ENCODE measurements around the gene AFG1L.
"Not testable (repeated sequence)": the region's sequence is repeated elsewhere in the genome, so short reads cannot be mapped to it uniquely, and the experiment has no call there.

AFG1L gene

DNA sequence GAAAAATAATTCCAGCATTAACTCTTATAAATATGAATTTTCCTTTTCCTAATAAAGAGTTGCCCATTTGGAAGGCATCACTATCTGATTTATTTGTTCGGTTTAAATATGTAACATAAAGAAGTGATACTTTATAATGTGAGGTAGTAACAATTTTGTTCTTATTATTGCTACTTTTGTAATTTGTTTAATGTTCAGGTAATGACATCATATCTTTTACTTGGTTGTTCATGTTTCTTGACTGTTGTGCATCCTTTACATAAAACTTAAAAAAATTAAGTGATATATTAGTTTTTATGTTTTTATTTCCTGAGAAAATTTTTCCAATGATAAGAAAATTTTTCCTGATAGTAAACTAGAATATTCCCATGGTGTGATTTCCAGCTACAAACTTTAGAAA lies 124.6 kb downstream of the AFG1L start:
- DNase-seq, result no peak

DNA sequence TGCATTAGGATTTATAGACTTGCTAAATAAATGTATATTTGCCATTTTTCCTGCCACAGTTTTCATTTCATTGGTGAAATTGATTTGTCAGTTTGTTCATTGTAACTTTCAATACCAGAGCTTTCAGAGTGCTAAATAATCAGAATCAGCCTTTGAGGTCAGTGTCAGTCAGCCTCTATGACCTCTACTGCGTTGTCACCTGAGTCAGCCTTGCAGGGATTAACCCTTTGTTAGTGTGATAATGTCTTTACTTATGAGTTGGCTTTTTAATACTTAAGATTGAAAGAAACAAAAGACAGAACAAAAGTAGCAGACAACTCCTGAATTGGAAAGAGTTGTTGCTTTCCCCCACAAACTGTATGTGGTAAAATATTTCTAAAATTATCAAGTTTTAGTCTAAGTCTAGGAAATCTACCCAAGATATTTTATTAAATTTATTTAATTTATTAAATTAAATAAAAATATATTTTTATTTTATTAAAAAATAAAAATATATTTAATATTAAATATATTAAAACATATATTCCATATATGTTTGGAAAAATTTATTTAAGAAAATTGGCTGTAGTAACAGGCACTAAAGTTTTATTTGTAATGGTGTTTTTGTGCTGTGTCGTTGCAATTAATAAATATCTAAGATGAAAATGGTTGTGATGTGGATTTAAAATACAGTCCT lies 125.2 kb downstream of the AFG1L start:
- DNase-seq, result no peak

DNA sequence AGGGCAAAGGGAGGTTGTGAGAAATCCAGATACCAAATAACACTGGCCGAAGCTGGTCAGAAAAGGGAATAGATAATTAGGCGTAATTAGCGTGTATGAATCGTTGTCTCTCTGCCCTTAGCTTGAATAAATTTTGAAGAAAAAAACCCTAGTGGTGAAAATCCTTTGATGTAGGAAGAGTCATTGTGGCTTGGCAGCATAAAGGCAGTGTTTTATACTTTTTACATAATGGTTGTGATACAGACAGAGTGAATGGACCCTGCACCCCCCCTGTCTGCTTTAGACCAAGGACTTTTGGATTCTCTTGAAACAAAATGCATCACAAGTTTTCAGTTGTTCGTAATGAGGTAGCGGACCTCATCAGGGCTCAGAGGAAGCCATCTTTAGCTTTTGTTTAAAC lies 126.5 kb downstream of the AFG1L start:
- no peak for DNase-seq

DNA sequence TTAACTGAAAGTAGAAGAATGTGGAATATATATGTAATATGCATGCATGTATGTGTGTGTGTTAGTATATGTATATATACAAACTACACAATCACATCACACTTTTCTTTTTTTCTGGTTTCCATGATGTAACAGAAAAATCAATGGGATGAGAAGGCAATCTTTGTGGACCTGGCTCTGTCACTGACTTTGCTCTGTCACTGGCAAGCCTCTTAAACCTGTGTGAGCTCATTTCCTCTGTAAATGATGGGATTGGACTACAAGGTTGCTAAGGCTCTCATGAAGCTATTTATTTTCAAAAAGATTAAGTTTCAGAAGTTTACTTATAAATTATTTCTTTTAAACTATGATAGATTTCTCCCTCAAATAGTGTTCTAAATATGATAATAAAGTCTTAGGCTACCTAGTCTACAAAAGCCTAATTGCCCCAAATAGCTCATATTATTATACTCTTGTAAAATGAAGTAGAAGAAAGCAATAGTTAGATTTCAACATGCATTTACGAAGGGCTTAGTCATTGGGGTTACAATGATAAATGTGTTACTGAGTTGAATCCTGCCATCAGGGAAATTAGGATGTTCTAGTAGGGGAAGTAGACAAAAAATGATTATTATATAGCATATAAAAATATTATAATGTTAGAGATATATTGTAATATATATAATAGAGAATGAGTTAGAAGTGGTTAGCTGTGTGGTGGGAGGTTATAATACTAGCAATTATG lies 129.3 kb downstream of the AFG1L start:
- no peak for DNase-seq

DNA sequence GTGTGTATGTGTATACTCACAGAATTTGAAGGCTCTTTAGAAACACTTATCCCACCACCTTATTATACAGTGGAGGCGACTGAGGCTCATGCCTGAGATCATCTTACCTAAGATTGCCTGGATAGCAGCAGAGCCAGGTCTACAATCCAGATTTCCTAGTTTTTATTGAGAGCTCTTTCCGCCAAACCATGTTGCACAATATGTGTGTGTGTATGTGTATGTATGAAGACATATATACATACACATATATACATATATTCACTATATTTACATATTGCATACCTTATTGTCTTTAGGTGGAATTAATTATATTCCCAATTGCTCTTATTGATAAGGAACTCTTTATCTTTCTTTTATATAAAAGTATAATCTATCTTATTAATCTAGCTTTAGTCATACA lies 130.6 kb downstream of the AFG1L start:
- no peak for DNase-seq

DNA sequence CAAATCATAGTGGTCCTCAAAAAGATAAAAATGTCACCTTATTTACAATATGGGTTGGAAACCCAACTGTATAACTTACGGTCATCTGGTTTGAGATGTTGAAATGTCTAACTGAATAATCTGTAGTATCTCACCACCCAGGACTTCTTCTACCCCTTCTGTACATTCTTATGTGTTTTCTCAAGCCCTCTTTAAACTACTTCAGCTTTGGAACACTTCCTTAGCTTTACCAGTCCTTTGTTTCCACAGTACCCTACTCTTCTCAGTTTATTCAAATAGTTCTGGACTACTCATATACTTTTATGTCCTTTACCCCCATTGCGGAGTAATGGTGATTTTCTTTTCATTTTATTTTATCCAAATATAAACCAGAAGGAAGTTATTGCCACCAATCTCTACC lies 137.3 kb downstream of the AFG1L start:
- DNase-seq, result no peak

DNA sequence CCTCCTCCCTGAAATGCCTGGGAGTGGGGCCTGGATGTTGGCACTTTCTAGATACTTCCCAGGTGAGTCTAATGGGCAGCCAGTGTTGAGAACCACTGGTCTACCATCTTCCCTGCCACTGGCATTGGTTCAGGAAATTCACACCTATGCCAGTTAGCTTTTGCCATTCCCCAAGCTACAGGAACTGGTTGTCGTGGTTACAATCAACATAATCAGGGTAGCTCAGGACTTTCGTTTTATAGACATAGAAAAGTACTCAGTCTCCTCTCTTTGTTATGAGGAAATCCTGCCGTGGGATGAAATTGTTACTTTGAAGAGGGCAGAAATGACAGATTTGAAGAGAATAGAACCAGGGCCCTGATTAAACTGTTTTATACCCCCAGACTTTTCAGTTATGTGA lies 137.9 kb downstream of the AFG1L start:
- no peak for DNase-seq

DNA sequence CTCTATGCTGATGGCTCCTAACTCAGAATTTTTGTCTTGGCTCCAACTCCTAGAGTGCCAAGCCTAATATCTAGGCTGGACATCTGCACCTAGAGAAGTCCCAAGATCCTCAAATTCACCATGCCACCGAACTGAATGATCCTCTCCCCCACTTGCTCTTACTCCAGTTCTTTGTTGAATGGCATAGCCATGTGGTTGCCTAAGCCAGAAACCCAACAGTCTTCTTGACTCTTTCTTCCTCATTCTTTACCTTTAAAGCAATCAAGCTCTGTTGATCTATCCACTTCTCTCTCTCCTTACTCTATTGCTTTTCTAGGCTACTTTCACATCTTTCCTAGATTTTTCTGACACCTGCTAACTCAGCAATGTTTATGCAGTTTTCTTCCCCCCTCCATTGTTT lies 139.4 kb downstream of the AFG1L start:
- no peak for DNase-seq

DNA sequence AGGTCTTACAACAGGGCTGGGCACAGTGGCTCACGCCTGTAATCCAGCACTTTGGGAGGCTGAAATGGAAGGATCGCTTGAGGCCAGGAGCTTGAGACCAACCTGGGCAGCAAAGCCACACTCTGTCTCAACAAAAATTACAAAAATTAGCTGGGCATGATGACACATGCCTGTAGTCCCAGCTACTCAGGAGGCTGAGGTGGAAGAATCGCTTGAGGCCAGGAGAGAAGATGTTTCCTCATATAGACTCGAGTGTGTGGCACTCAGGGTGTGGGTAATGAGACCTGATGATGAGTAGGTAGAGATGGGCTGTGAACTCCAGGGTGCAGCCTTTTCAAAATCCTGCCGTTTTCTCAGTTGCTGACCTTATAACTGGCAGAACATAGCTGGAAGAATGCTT lies 140.5 kb downstream of the AFG1L start:
- DNase-seq, result no peak

DNA sequence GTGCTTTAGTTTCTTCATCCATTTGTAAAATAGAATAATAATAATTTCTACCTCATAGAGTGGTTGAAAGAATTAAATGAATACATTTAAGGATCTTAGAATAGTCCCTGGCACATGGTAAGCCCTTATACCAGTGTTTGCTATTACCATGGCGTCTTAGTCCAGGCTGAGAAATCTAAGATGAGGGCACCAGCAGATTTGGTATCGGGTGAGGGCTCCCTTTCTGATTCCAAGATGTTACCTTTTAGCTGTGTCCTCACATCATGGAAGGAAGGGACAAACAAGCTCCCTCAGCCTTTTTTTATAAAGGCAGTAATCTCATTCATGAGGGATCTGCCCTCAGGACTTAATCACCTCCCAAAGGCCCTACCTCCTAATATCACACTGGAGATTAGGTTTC lies 141.9 kb downstream of the AFG1L start:
- DNase-seq, result no peak

DNA sequence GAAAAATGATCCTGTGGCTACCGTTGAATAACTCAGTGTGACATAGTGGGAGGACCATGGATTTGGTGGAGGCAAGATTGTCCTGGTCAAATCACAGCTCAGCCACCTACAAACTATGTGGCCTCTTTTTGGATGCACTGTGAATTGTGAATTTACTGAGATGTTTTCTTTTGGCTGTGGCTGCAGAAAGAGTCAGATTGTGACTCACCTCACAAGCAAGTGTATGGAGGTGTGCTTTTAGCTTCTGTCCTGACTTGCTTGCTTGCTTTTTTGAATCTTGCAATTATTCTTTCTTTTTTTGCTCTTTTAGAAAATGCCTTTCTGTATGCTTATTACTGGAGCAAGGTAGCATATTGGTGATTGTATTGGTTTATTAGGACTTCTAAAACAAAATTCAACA lies 143.0 kb downstream of the AFG1L start:
- no peak for DNase-seq

DNA sequence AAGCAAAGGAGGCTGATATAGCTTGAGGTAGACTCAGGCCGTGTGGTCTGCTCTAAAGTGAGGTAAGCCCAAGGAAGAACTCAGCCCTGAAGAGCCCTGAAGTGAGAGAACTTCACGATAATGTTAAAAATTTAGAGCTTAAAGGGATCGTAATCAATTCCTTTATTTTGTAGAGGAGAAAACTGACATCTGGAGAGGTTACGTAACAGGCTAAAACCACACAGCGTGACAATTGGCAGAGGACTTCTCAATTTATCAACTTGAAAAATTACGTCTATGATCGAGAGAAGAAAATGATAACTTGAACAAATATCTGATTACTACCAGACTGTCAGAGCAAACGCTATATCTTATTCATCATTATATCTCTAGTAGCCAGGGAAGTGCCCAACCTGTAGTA lies 144.1 kb downstream of the AFG1L start:
- peak; percentile 61 for DNase-seq

DNA sequence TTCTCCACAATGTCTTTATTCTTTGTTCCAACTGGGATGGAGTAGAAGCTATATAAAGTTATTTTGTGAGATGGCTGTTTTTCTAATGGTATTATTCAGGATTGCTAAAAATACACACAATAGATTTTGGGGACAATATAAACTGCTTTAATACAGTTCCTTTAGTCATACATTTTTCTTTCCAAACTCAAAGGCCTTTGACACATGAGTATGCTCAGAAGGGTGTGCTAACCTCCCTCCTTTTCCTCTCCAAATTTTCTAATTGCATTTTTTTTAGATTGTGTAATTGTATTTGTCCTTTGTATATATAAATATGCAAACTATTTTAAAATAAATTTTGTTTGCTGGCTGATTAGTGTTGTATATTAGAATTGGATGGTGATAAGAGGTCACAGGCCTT lies 146.3 kb downstream of the AFG1L start:
- no peak for DNase-seq

DNA sequence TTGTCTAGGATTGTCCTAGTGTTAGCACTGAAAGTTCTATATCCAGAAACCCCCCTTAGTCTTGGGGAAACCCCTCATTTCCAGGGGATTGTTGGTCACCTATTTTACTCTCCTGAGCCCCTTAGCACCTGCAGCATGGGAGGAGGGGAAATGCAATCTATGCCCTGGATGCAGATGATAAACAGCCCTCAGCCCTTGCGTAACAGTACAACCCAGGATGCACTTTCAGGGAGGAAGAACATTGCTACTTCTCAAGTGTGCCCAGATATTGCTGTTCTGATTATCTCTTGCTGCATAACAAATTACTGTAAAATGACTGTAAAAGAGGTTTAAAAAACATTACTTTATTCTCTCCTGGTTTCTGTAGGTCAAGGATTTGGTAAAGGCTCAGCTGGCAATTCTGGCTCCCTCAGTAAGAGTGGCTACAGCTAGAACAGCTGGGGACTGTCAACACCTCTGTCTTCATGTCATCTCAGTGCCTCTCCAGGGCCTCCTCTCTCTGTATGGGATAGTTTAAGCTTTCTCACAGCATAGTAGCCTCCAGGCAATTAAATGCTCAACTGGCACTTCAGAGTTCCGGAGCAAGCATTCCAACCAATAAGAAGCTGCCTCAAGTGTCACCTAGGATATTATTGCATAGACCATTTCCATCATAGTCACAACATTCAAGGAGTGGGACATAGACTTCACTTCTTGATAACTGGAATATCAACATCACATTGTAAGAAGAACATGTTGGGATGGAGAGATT lies 148.1 kb downstream of the AFG1L start:
- no peak for DNase-seq

DNA sequence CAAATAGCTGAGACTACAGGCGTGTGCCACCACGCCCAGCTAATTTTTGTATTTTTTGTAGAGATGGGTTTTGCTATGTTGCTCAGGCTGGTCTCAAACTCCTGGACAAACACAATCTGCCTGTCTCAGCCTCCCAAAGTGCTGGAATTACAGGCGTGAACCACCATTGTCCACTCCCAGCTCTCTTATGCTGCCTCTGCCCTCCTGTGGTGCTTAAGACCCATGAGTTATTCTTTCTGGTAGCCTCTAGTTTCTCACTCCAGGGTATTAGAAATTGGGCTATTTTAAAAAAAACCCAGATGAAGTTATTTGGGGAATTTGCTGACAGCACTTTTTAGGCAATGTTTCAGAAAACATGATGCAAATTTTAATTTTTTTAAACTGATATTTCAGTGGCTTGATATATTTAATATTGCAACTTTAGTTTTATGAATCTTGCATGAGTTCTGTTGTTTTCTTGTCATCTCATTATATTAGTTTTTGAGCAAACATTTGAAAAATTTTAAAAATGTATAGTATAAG lies 151.8 kb downstream of the AFG1L start:
- no peak for DNase-seq

DNA sequence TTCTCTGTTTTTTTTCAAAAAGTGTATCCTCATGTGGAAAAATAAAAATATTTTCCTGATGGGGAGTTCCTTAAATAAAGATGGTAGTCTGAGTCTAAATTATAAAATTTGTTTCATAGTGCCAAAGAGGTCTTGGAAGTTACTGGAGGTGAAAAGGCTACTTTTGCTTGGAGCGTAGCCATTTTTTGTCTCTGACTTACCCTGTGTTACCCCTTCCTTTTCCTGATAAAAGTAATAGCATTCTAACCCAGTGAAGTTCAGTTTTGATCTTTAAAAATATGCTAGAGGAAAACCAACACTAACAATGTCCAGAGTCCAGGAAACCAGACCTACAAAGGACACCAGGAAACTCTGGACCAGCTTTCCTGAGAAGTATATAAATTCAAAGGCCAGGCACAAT lies 153.6 kb downstream of the AFG1L start:
- DNase-seq, result no peak

DNA sequence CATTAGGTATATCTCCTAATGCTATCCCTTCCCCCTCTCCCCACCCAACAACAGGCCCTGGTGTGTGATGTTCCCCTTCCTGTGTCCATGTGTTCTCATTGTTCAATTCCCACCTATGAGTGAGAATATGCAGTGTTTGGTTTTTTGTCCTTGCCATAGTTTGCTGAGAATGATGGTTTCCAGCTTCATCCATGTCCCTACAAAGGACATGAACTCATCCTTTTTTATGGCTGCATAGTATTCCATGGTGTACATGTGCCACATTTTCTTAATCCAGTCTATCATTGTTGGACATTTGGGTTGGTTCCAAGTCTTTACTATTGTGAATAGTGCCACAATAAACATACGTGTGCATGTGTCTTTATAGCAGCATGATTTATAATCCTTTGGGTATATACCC lies 154.9 kb downstream of the AFG1L start:
- DNase-seq, result not testable (repeated sequence)

DNA sequence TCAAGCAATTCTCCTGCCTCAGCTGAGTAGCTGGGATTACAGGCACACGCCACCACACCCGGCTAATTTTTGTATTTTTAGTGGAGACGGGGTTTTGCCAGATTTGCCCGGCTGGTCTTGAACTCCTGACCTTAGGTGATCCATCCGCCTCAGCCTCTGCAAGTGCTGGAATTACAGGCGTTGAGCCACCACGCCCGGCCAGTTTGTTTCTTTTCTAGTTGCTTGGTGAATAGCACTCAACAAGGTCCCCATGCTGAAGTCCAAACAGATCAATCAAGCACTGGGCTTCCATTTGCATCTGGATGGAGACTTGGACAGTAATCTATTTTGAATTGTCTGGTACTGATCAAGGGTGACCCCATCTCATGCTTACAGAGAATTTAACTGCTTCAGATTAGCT lies 157.0 kb downstream of the AFG1L start:
- DNase-seq, result no peak

DNA sequence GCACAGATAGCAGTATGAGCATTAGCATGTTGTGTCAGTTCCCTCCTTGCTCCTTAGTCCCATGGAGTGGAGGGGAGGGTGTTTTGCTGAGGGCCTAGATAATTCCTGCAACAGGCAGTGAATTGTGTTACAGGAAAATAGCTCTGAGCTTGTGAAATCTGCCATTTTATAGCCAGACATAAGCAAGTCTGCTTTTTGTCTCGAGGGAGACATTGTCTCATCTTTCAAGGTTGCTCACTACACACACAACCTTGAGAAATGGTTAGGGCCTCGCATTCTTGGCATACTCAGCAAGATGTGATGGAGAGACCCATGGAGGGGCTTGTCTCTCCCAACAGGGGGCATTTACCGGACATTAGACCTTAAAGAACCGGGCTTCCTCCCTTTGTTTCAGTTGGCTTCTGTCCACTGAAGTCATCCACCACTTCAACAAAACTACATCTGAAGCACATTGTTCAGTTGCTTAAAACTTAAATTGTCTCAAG lies 157.9 kb downstream of the AFG1L start:
- DNase-seq, result peak; percentile 10

DNA sequence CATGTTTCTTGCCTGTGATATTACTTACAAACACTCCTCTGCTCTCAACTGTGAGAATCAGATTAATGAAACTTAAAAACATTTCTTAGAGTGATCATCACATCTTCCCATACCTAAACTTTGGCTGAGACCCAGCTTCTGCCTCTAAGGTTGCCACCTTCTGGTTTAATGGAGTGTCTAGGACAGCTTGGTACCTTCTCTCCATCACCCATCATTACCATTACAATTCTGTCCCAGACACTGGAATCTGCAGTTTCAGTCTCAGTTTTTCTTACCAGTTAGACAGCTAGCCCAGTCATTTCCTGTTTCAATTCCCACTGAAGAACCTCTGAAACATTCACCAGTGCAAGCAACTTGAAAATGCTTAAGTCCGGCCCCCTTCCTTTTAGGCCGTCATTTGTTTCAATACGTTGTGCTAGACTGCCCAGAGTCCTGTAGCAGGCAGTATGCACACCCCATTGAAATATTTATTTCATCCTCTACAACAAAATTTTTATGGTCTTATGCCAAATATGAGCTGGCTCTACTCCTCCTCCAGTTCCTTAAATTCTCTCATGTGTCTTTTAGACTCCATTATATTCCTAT lies 158.8 kb downstream of the AFG1L start:
- DNase-seq, result no peak

DNA sequence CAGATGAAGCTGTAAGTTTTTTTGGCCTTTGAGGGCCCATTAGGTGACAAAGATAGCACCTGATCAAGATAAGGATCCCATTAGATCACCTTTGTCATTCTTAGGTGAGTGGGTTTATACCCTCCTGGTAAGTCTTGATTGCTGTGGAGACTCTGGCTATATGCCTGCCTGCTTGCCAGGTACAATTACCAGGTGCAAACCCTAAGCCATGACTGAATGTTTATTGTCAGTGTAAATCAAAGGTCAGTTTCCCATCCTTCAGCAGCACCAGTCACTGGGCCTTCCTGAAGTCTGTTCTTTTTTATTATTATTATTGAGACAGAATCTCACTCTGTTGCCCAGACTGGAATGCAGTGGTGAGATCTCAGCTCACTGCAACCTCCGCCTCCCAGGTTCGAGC lies 159.5 kb downstream of the AFG1L start:
- DNase-seq, result no peak

DNA sequence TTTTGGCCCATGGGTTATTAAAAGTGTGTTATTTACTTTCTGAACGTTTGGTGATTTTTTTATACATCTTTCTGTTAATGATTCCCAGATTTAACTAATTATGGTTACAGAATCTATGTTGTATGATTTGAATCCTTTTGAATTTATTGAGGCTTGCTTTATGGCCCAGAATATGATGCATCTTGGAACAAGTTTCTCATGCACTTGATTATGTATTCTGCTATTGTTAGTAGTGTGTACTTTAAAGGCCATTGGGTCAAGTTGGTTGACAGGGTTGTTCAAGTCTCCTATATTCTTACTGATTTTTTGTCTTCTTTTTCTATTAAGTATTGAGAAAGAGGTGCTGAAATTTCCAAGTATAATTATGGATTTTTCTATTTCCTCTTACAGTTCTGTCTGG lies 160.8 kb downstream of the AFG1L start:
- DNase-seq, result no peak

DNA sequence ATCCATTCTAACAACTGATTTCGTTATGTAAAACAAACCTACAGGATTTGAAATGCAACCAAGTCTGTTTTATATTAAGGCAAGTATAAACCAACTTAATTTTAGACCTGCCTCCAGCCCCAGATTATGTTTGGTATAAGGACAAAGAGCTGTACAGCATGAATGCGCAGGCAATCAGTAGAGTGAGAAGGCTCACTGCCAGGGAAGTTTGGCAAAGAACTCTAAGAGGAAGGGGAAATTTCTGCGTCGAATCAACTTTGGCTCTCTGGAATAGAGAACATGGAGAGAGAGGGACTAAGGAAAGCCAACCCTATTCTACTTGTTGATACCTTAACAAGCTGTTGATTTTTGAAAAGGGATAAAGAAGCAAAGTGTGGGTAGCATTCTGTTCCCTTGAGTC lies 168.9 kb downstream of the AFG1L start:
- no peak for DNase-seq

All from NCI-H2171 treated with DMSO at 0.1 percent for 48 hours (cell line).